H1 (cell line): ENCODE measurements around the gene MICU1. TPM values are rescaled to one million over a fixed set of nuclear protein-coding genes. Genes with fewer than 3 reads are reported as not detected.

Experiments
- CTCF ChIA-PET: fragments of 300-600 bp; sonication (Branson Sonifier 250); formaldehyde crosslinking; loops from one replicate; lab custom pipeline; 2021; ENCODE audit not compliant: partially characterized antibody; lab: Charles Lee
- POLR2A ChIA-PET: fragments of 300-600 bp; sonication (Branson Sonifier 250); formaldehyde crosslinking; loops from one replicate; lab custom pipeline; 2021; ENCODE audit warnings: inconsistent platforms; ENCODE audit not compliant: partially characterized antibody; lab: Charles Lee
- DNase-seq, 2 experiments: peaks; one replicate each; pipeline versions ENCODE4 v3.0.0 to v3.0.0-alpha.2; 2010 to 2022; ENCODE audit warnings: low spot score in 2 of 2, low read depth in 1 of 2, mixed read lengths in 1 of 2
- FAIRE-seq: peaks from 2 replicates; lab custom pipeline; 2011; peaks lifted over from hg19 to GRCh38; lab: Jason Lieb, UNC
- H2AFZ ChIP-seq: 2 replicates; pipeline ENCODE4 v1.8.1; 2012; ENCODE audit warnings: low read length, inconsistent platforms
- H2AK5ac ChIP-seq: 2 replicates; pipeline ENCODE4 v1.6.1; 2013; ENCODE audit warnings: low read depth, low read length
- H2BK120ac ChIP-seq: replicated peaks from 2 replicates; pipeline ENCODE3; 2013; ENCODE audit warnings: low read depth, low read length, inconsistent platforms
- H2BK12ac ChIP-seq: 2 replicates; pipeline ENCODE4 v1.6.1; 2013; ENCODE audit warnings: low read depth, low read length
- H2BK15ac ChIP-seq: 2 replicates; pipeline ENCODE4 v1.6.1; 2013; ENCODE audit warnings: low read length
- H2BK20ac ChIP-seq: 2 replicates; pipeline ENCODE4 v1.6.1; 2013; ENCODE audit warnings: low read length
- H2BK5ac ChIP-seq: 2 replicates; pipeline ENCODE4 v1.6.1; 2013; ENCODE audit warnings: low read depth, low read length
- H3K14ac ChIP-seq: 2 replicates; pipeline ENCODE4 v1.6.1; 2013; ENCODE audit warnings: inconsistent platforms; ENCODE audit not compliant: insufficient read length
- H3K18ac ChIP-seq: 2 replicates; pipeline ENCODE4 v1.6.1; 2013; ENCODE audit warnings: low read length; ENCODE audit errors: extremely low read depth
- H3K23ac ChIP-seq: 2 replicates; pipeline ENCODE4 v1.6.1; 2013; ENCODE audit warnings: inconsistent platforms; ENCODE audit not compliant: insufficient read length
- H3K23me2 ChIP-seq: 2 replicates; pipeline ENCODE4 v1.6.1; 2013; ENCODE audit warnings: low read depth, low read length
- H3K27ac ChIP-seq: 2 replicates; pipeline ENCODE4 v1.6.1; 2011; ENCODE audit warnings: low read depth, low read length, inconsistent platforms
- H3K27me3 ChIP-seq, 4 experiments: replicated peaks in 1 of 4; 1 replicate in 1 of 4; 2 replicates in 3 of 4; pipeline versions ENCODE4 v1.6.1 to v1.8.1; 2011 to 2013; ENCODE audit warnings: low read length in 3 of 4, mild to moderate bottlenecking in 3 of 4, inconsistent platforms in 2 of 4, mixed read lengths in 2 of 4, moderate library complexity in 1 of 4; ENCODE audit not compliant: control insufficient read depth in 3 of 4, insufficient read depth in 3 of 4; ENCODE audit errors: extremely low read depth in 1 of 4
- H3K36me3 ChIP-seq, 4 experiments: 2 replicates each; pipeline versions ENCODE4 v1.6.1 to v1.8.1; 2011 to 2013; ENCODE audit warnings: mild to moderate bottlenecking in 4 of 4, low read length in 3 of 4, moderate library complexity in 2 of 4, control low read depth in 1 of 4, inconsistent platforms in 1 of 4; ENCODE audit not compliant: insufficient read depth in 4 of 4, control insufficient read depth in 2 of 4
- H3K4ac ChIP-seq: replicated peaks from 2 replicates; pipeline ENCODE3; 2013; ENCODE audit warnings: low read length, low read depth, mixed read lengths, inconsistent platforms; ENCODE audit not compliant: insufficient read length
- H3K4me1 ChIP-seq, 4 experiments: replicated peaks in 1 of 4; 1 replicate in 1 of 4; 2 replicates in 3 of 4; pipeline versions ENCODE4 v1.6.1 to v1.8.1; 2011 to 2013; ENCODE audit warnings: low read length in 3 of 4, inconsistent platforms in 2 of 4, mixed read lengths in 1 of 4; ENCODE audit not compliant: insufficient read depth in 4 of 4, control insufficient read depth in 3 of 4
- H3K4me2 ChIP-seq, 2 experiments: 2 replicates each; pipeline versions ENCODE4 v1.6.1 to v1.8.1; 2011 to 2013; ENCODE audit warnings: low read depth in 2 of 2, low read length in 2 of 2, control low read depth in 1 of 2, inconsistent platforms in 1 of 2, mild to moderate bottlenecking in 1 of 2; ENCODE audit not compliant: insufficient read depth in 1 of 2
- H3K4me3 ChIP-seq, 4 experiments: fragments of 200-600, 300-600 bp in 1 of 4; sonication (generic), shearing (Covaris generic), sonication (Bioruptor Twin) in 1 of 4; 2 replicates each; pipeline versions ENCODE4 v1.5.1 to v1.8.1; 2011 to 2016; ENCODE audit warnings: low read length in 4 of 4, low read depth in 3 of 4, control low read depth in 2 of 4, inconsistent platforms in 2 of 4, mild to moderate bottlenecking in 2 of 4, mixed read lengths in 1 of 4, moderate library complexity in 1 of 4; ENCODE audit not compliant: insufficient read depth in 2 of 4; ENCODE audit errors: extremely low read depth in 1 of 4
- H3K56ac ChIP-seq: replicated peaks from 2 replicates; pipeline ENCODE3; 2013; ENCODE audit warnings: low read depth, mild to moderate bottlenecking, mixed read lengths, low read length, inconsistent platforms; ENCODE audit not compliant: insufficient read length
- H3K79me1 ChIP-seq: 2 replicates; pipeline ENCODE4 v1.6.1; 2013; ENCODE audit warnings: low read depth, low read length, control low read depth
- H3K79me2 ChIP-seq, 2 experiments: 2 replicates each; pipeline versions ENCODE4 v1.6.1 to v1.8.1; 2012 to 2013; ENCODE audit warnings: low read length in 2 of 2, mild to moderate bottlenecking in 2 of 2, inconsistent platforms in 1 of 2; ENCODE audit not compliant: insufficient read depth in 2 of 2, control insufficient read depth in 1 of 2
- H3K9ac ChIP-seq, 4 experiments: replicated peaks in 1 of 4; 1 replicate in 1 of 4; 2 replicates in 3 of 4; pipeline versions ENCODE4 v1.6.1 to v1.8.1; 2011 to 2013; ENCODE audit warnings: low read depth in 3 of 4, low read length in 3 of 4, control low read depth in 2 of 4, mild to moderate bottlenecking in 2 of 4, moderate library complexity in 2 of 4, inconsistent platforms in 1 of 4; ENCODE audit errors: extremely low read depth in 1 of 4
- H3K9me3 ChIP-seq, 2 experiments: 2 replicates each; pipeline versions ENCODE4 v1.6.1 to v1.8.1; 2012 to 2013; ENCODE audit warnings: mild to moderate bottlenecking in 2 of 2, moderate library complexity in 2 of 2, control low read depth in 1 of 2, inconsistent platforms in 1 of 2, low read depth in 1 of 2, low read length in 1 of 2, mixed read lengths in 1 of 2; ENCODE audit not compliant: insufficient read depth in 2 of 2
- H4K20me1 ChIP-seq, 2 experiments: replicated peaks in 1 of 2; 2 replicates each; pipeline versions ENCODE3 to v1.8.1; 2011 to 2013; ENCODE audit warnings: inconsistent platforms in 2 of 2, low read length in 2 of 2, mild to moderate bottlenecking in 1 of 2; ENCODE audit not compliant: insufficient read depth in 2 of 2, control insufficient read depth in 1 of 2
- H4K5ac ChIP-seq: 2 replicates; pipeline ENCODE4 v1.6.1; 2013; ENCODE audit warnings: low read length, low read depth, mixed read lengths, inconsistent platforms; ENCODE audit not compliant: insufficient read length
- H4K8ac ChIP-seq: 2 replicates; pipeline ENCODE4 v1.8.0; 2013; ENCODE audit warnings: mild to moderate bottlenecking, moderate library complexity, low read length, inconsistent platforms; ENCODE audit not compliant: insufficient read depth; ENCODE audit errors: extremely low read depth
- H4K91ac ChIP-seq: replicated peaks from 2 replicates; pipeline ENCODE3; 2013; ENCODE audit warnings: low read length, mixed read lengths, inconsistent platforms; ENCODE audit not compliant: insufficient read length
- ASH2L ChIP-seq: fragments of 200-600, 300-600 bp; sonication (generic); IDR thresholded peaks from one replicate; pipeline ENCODE4 v1.7.1; 2017; ENCODE audit warnings: low read length
- HDAC2 ChIP-seq, 2 experiments: fragments of 300-600 bp in 1 of 2; sonication (generic) in 1 of 2; IDR thresholded peaks; 2 replicates each; pipeline ENCODE4 v1.6.1; 2011 to 2012; ENCODE audit warnings: low read depth in 2 of 2, low read length in 2 of 2, mild to moderate bottlenecking in 2 of 2, moderate library complexity in 2 of 2, borderline replicate concordance in 1 of 2, inconsistent platforms in 1 of 2
- RNF2 ChIP-seq: fragments of 200-900, 300-1000 bp; sonication (generic); IDR thresholded peaks from 2 replicates; pipeline ENCODE4 v1.7.1; 2016; ENCODE audit warnings: borderline replicate concordance, low read depth, mild to moderate bottlenecking, antibody characterized with exemption, low read length; ENCODE audit not compliant: poor library complexity, severe bottlenecking; ENCODE audit errors: missing control alignments
- SAP30 ChIP-seq: fragments of 300-600 bp; sonication (generic); IDR thresholded peaks from 2 replicates; pipeline ENCODE4 v1.7.1; 2012; ENCODE audit warnings: low read length, moderate library complexity, mild to moderate bottlenecking, inconsistent platforms; ENCODE audit not compliant: insufficient read depth, insufficient replicate concordance
- SUZ12 ChIP-seq: fragments of 200-600 bp; sonication (generic); IDR thresholded peaks from 2 replicates; pipeline ENCODE4 v1.6.1; 2012; ENCODE audit warnings: mild to moderate bottlenecking, inconsistent platforms, low read length, moderate library complexity, mixed read lengths
- ZNF274 ChIP-seq: IDR thresholded peaks from 2 replicates; pipeline ENCODE4 v1.7.0; 2012; ENCODE audit warnings: low read length, borderline replicate concordance; ENCODE audit errors: extremely low read depth
- polyA plus RNA-seq, 7 experiments: library from polyadenylated mRNA; depleted of rRNA in 3 of 7; stranded (reverse) in 5 of 7; unstranded in 2 of 7; fragments of >200 nt in 5 of 7; fragments of 200-250 nt in 2 of 7; gene quantifications; 1 replicate in 5 of 7; 2 replicates in 1 of 7; 4 replicates in 1 of 7; pipeline versions ENCODE4 v1.2.1 to v1.2.3, GENCODE V29; 2011 to 2013; ENCODE audit warnings: missing spikeins in 2 of 7, mixed read lengths in 2 of 7
- total RNA-seq: library from RNA; stranded (reverse); fragmentation: NEBNext Ultra II Directional; extraction: Animal tissue kit (Norgen Biotek cat#: 25700); gene quantifications from 2 replicates; pipeline ENCODE4 v1.2.1, GENCODE V29; 2021

Gene MICU1
- total and polyA plus RNA-seq, 2 of the 8 experiments (the other 6 are each of a cell fraction or from before 2014, with no cell fraction given): 18.0 to 36.7 TPM

GRCh38 chr10:72552857-72553256 is 73.0 kb downstream of the MICU1 start:
- Histone ChIP-seq H4K5ac (no peak overlapping the region), H2AK5ac (no peak overlapping the region), H2AFZ (no peak overlapping the region), H3K23ac (no peak overlapping the region), H4K20me1 (no peaks in the 10 kb centered on the region), H3K4me3 (no peak overlapping the region), H4K91ac (no peak overlapping the region), H3K14ac (no peak overlapping the region), H3K27me3 (no peaks in the 10 kb centered on the region), H3K4me1 (no peaks in the 10 kb centered on the region), H3K79me2 (no peaks in the 10 kb centered on the region), H2BK5ac (no peak overlapping the region), H2BK12ac (no peak overlapping the region), H3K56ac (no peak overlapping the region), H3K18ac (no peak overlapping the region), H3K27ac (no peak overlapping the region), H3K79me1 (peaks cover 2% of the 10 kb centered on the region; the same call in 1 of the 2 replicates), H4K8ac (no peak overlapping the region), H3K23me2 (no peaks in the 10 kb centered on the region), H2BK120ac (no peak overlapping the region), H3K36me3 (peaks cover 2 to 18% (median 6%) of the 10 kb centered on the region in 4 experiments; a peak in 5 of 8 replicates), H3K9ac (no peak overlapping the region), H3K9me3 (no peaks in the 10 kb centered on the region), H3K4me2 (no peak overlapping the region), H3K4ac (no peak overlapping the region), H2BK15ac (no peak overlapping the region), H2BK20ac (no peak overlapping the region)
- no peak for DNase-seq
- CTCF ChIA-PET: no interaction called here
- POLR2A ChIA-PET: no interaction called here
- FAIRE-seq: no peak
- TF ChIP-seq RNF2 (no peak), ASH2L (no peak), ZNF274 (no peak), SUZ12 (no peak), HDAC2 (IDR thresholded peaks at IDR 0.05; ENCODE audit: borderline replicate concordance in 1 of 2, low read depth in 2 of 2, low read length in 2 of 2) (no peak), SAP30 (no peak)
